ENCODE results near the gene CHD6. TPM values are rescaled to one million over a fixed set of nuclear protein-coding genes. Genes with fewer than 3 reads are reported as not detected.

Gene CHD6
- polyA plus RNA-seq, 3 donors from 2014 or later, result 35.1 to 57.9 (median 42.0) TPM

GRCh38 chr20:41592516-41593216 is 25.5 kb downstream of the CHD6 start:
- H3K9me3 Mint-ChIP-seq, result peaks cover 2 to 26% (median 16%) of the 10 kb centered on the region in 6 donors
- H3K27me3 Mint-ChIP-seq (ENCODE audit: low read depth in 3 of 3), result peaks cover 0 to 4% (median 3%) of the 10 kb centered on the region in 3 donors
- peaks cover 71 to 72% of the 10 kb centered on the region in 2 donors for H3K4me1 Mint-ChIP-seq
- DNase-seq, result no peak
- peak overlapping the region in 1 of 5 donors; percentile 7 for H3K4me3 Mint-ChIP-seq
- peak overlapping the region in 2 of 6 donors; percentile 41 to 77 for H3K27ac Mint-ChIP-seq
- peaks cover 17 to 26% (median 18%) of the 10 kb centered on the region in 3 donors for H3K36me3 Mint-ChIP-seq

DNA sequence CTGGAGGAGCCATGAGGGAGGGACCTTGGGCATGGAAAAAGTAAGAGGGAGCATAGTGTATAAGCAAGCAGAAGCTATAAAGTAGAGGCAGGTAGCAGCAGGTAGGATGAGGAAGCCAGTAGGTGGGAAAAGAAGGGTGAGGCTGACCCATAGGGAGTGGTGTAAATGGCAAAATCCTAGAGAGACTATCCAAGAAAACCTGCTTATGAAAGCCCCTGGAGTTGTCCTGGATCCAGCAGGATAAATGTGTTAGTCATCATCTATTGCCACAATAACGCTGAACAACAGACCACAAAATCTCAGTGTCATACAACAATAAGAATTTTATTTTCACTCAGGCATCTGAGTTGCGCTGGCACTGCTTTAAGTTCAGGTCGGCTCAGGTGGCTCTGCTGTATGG is 30.2 kb downstream of the CHD6 start:
- Mint-ChIP-seq H3K9me3 (peaks cover 6 to 17% (median 11%) of the 10 kb centered on the region in 6 donors), H3K27ac (peak overlapping the region in 1 of 6 donors; percentile 6), H3K4me3 (peak overlapping the region in 1 of 5 donors; percentile 20), H3K36me3 (peaks cover 19 to 26% (median 22%) of the 10 kb centered on the region in 3 donors), H3K4me1 (peaks cover 40 to 60% of the 10 kb centered on the region in 2 donors), H3K27me3 (ENCODE audit: low read depth in 3 of 3) (peaks cover 0 to 3% (median 3%) of the 10 kb centered on the region in 3 donors)
- DNase-seq, result no peak

DNA sequence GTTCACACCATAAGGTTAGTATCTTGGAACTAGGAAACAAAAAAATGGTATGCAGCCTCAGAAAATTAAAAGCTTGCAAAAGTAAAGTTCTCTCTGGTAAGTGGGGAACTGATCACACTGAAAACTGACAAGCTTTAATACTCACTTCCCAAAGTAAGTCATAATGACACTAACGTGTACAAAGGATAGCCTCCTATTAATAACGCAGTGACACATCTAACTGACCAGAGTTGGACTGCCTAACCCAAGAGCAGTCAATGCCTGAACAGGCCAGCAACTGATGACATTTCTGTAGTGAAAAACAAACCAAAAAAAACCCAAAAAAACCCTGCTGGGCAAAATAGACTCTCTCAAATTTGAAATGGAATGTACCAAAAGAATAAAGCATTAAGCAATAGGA is 30.7 kb downstream of the CHD6 start:
- H3K4me1 Mint-ChIP-seq, result peaks cover 39 to 60% of the 10 kb centered on the region in 2 donors
- H3K36me3 Mint-ChIP-seq, result peaks cover 22 to 26% (median 22%) of the 10 kb centered on the region in 3 donors
- peaks cover 6 to 17% (median 11%) of the 10 kb centered on the region in 6 donors for H3K9me3 Mint-ChIP-seq
- peak overlapping the region in 1 of 6 donors; percentile 6 for H3K27ac Mint-ChIP-seq
- peak overlapping the region in 1 of 5 donors; percentile 20 for H3K4me3 Mint-ChIP-seq
- H3K27me3 Mint-ChIP-seq (ENCODE audit: low read depth in 3 of 3), result peaks cover 0 to 3% (median 3%) of the 10 kb centered on the region in 3 donors
- no peak for DNase-seq

DNA sequence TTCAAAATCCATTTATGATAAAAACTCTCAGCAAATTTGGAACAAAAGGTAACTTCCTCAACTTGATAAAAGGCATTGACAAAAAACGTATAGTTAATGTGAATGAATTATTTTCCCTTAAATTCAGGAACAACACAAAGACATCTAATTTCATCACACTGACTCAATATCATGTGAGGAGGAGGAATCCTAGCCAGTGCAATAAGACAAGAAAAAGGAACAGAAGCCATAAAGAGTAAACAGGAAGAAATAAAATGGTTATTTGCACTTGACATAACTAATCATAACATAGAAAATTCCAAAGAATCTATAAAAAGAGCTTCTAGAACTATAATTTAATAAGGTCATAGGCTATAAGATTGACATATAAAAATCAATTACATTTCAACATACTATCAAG is 31.4 kb downstream of the CHD6 start:
- no peak for DNase-seq
- Mint-ChIP-seq H3K4me3 (no peak overlapping the region), H3K27me3 (ENCODE audit: low read depth in 3 of 3) (peaks cover 0 to 3% (median 3%) of the 10 kb centered on the region in 3 donors), H3K9me3 (peaks cover 6 to 15% (median 11%) of the 10 kb centered on the region in 6 donors), H3K4me1 (peaks cover 41 to 66% of the 10 kb centered on the region in 2 donors), H3K27ac (no peak overlapping the region), H3K36me3 (peaks cover 22 to 26% (median 22%) of the 10 kb centered on the region in 3 donors)

DNA sequence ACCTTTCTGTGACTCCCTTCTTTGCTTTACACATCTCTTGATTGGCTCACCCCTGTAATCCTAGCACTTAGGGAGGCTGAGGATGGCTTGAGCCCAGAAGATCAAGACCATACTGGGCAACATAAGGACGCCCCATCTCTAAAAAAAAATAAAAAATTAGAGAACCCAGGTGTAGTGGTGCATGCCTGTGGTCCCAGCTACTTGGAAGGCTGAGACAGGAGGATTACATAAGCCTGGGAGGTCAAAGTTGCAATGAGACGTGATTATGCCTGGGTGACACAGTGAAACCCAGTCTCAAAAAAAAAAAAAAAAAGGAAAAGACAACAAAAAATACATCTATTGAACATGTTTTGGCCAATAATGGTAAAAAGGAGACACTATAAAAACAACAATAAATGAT is 37.8 kb downstream of the CHD6 start:
- H3K27ac Mint-ChIP-seq, result no peak overlapping the region
- H3K9me3 Mint-ChIP-seq, result peaks cover 0 to 3% (median 0%) of the 10 kb centered on the region in 6 donors
- no peaks in the 10 kb centered on the region for H3K27me3 Mint-ChIP-seq (ENCODE audit: low read depth in 3 of 3)
- no peak for DNase-seq
- peaks cover under 1 to 8% (median 6%) of the 10 kb centered on the region in 3 donors for H3K36me3 Mint-ChIP-seq
- H3K4me3 Mint-ChIP-seq, result no peak overlapping the region
- H3K4me1 Mint-ChIP-seq, result peaks cover 62 to 84% of the 10 kb centered on the region in 2 donors

GRCh38 chr20:41577129-41578009 is 40.8 kb downstream of the CHD6 start:
- peak; percentile 20 to 31 (median 29) for DNase-seq
- peaks cover 0 to 1% (median 0%) of the 10 kb centered on the region in 6 donors for H3K9me3 Mint-ChIP-seq
- H3K4me1 Mint-ChIP-seq, result peaks cover 70 to 82% of the 10 kb centered on the region in 2 donors
- H3K27me3 Mint-ChIP-seq (ENCODE audit: low read depth in 3 of 3), result peaks cover 0 to 2% (median 0%) of the 10 kb centered on the region in 3 donors
- peak overlapping the region; percentile 16 to 73 (median 59) for H3K4me3 Mint-ChIP-seq
- no peaks in the 10 kb centered on the region for H3K36me3 Mint-ChIP-seq
- peak overlapping the region in 5 of 6 donors; percentile 1 to 67 (median 44) for H3K27ac Mint-ChIP-seq

DNA sequence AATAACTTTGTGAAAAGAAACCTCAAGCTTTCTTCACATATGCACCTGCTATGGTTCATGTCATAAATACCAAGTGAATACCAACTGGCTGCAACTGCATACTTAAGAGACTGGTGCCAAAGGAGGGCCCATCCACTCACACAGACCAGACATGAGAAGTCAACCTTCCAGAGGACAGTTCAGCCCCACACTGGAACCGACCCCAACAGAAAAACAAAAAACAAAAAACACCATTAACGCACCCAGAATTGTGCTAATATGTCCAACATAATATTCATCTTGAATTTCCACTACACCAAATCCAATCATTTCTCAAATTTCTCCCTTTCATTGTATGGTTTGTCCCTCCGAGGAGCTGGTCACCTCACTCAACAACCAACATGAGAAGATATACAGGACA is 42.8 kb downstream of the CHD6 start:
- Mint-ChIP-seq H3K4me1 (peaks cover 79 to 85% of the 10 kb centered on the region in 2 donors), H3K36me3 (no peaks in the 10 kb centered on the region), H3K27me3 (ENCODE audit: low read depth in 3 of 3) (peaks cover 0 to 2% (median 0%) of the 10 kb centered on the region in 3 donors), H3K4me3 (peak overlapping the region in 2 of 5 donors; percentile 18 to 19), H3K9me3 (peaks cover 0 to 1% (median 0%) of the 10 kb centered on the region in 6 donors), H3K27ac (no peak overlapping the region)
- no peak for DNase-seq

- H3K9me3 Mint-ChIP-seq, result peaks cover 0 to 1% (median 0%) of the 10 kb centered on the region in 6 donors
- H3K4me1 Mint-ChIP-seq, result peaks cover 77 to 84% of the 10 kb centered on the region in 2 donors
- no peak overlapping the region for H3K27ac Mint-ChIP-seq
- H3K36me3 Mint-ChIP-seq, result no peaks in the 10 kb centered on the region
- peaks cover 0 to 2% (median 0%) of the 10 kb centered on the region in 3 donors for H3K27me3 Mint-ChIP-seq (ENCODE audit: low read depth in 3 of 3)
- DNase-seq, result no peak
- peak overlapping the region in 2 of 5 donors; percentile 2 to 19 for H3K4me3 Mint-ChIP-seq
Observed at GRCh38 chr20:41574802-41575389, 43.3 kb downstream of the CHD6 start.

- peaks cover 0 to 2% (median 0%) of the 10 kb centered on the region in 3 donors for H3K27me3 Mint-ChIP-seq (ENCODE audit: low read depth in 3 of 3)
- no peaks in the 10 kb centered on the region for H3K36me3 Mint-ChIP-seq
- H3K4me1 Mint-ChIP-seq, result peaks cover 74 to 82% of the 10 kb centered on the region in 2 donors
- no peak overlapping the region for H3K27ac Mint-ChIP-seq
- peaks cover 0 to 1% (median 0%) of the 10 kb centered on the region in 6 donors for H3K9me3 Mint-ChIP-seq
- peak overlapping the region in 1 of 5 donors; percentile 12 for H3K4me3 Mint-ChIP-seq
- DNase-seq, result no peak
Observed at GRCh38 chr20:41573955-41574354, 44.2 kb downstream of the CHD6 start.

- H3K4me3 Mint-ChIP-seq, result no peak overlapping the region
- H3K27me3 Mint-ChIP-seq (ENCODE audit: low read depth in 3 of 3), result peaks cover 0 to 2% (median 0%) of the 10 kb centered on the region in 3 donors
- no peaks in the 10 kb centered on the region for H3K36me3 Mint-ChIP-seq
- peaks cover 0 to 1% (median 0%) of the 10 kb centered on the region in 6 donors for H3K9me3 Mint-ChIP-seq
- H3K4me1 Mint-ChIP-seq, result peaks cover 76 to 88% of the 10 kb centered on the region in 2 donors
- no peak overlapping the region for H3K27ac Mint-ChIP-seq
- no peak for DNase-seq
Observed at GRCh38 chr20:41572010-41572572, 46.1 kb downstream of the CHD6 start.

- peaks cover 0 to 1% (median 0%) of the 10 kb centered on the region in 6 donors for H3K9me3 Mint-ChIP-seq
- H3K27ac Mint-ChIP-seq, result peak overlapping the region in 2 of 6 donors; percentile 26 to 33
- peaks cover 73 to 88% of the 10 kb centered on the region in 2 donors for H3K4me1 Mint-ChIP-seq
- H3K4me3 Mint-ChIP-seq, result no peak overlapping the region
- DNase-seq, result no peak
- H3K36me3 Mint-ChIP-seq, result no peaks in the 10 kb centered on the region
- peaks cover 0 to 2% (median 0%) of the 10 kb centered on the region in 3 donors for H3K27me3 Mint-ChIP-seq (ENCODE audit: low read depth in 3 of 3)
Observed at GRCh38 chr20:41571006-41571405, 47.2 kb downstream of the CHD6 start.

- Mint-ChIP-seq H3K27me3 (ENCODE audit: low read depth in 3 of 3) (peaks cover 0 to 2% (median 0%) of the 10 kb centered on the region in 3 donors), H3K27ac (peak overlapping the region in 1 of 6 donors; percentile 33), H3K36me3 (peaks cover 0 to 4% (median 0%) of the 10 kb centered on the region in 3 donors), H3K9me3 (peaks cover 0 to 1% (median 0%) of the 10 kb centered on the region in 6 donors), H3K4me1 (peaks cover 71 to 88% of the 10 kb centered on the region in 2 donors), H3K4me3 (no peak overlapping the region)
- no peak for DNase-seq
Observed at GRCh38 chr20:41570557-41570956, 47.6 kb downstream of the CHD6 start.

DNA sequence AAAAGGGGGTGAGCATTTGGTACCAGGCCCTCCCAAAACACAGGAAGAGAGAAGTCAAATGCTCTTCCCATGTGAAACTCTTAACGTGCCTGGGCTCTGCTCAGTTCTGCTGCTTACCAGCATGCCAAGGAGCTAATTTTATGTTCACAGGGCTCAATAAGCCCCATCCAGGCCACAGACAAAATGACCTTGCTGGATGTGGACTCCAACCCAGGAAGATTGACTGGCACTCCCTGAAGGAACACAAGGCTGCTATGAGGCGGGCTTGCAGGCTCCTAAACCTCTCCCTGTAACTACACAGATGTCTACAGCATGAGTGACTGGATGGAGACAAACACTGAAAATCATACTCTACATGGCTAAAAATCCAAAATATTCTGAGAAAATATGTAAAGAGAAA is 50.6 kb downstream of the CHD6 start:
- Mint-ChIP-seq H3K36me3 (peaks cover 0 to 5% (median 0%) of the 10 kb centered on the region in 3 donors), H3K27ac (no peak overlapping the region), H3K9me3 (no peaks in the 10 kb centered on the region), H3K27me3 (ENCODE audit: low read depth in 3 of 3) (no peaks in the 10 kb centered on the region), H3K4me1 (peaks cover 67 to 89% of the 10 kb centered on the region in 2 donors), H3K4me3 (no peak overlapping the region)
- DNase-seq, result no peak

Data from immature natural killer cell (primary cell).